Transverse colon (tissue), 4 donors: ENCODE data around the gene ZBTB8B. TPM values are rescaled to one million over a fixed set of nuclear protein-coding genes. Genes with fewer than 3 reads are reported as not detected.
"Not testable (repeated sequence)": the region's sequence is repeated elsewhere in the genome, so short reads cannot be mapped to it uniquely, and the experiment has no call there.

Experiments used
- DNase-seq: peaks from one replicate; pipeline ENCODE4 v3.0.0-alpha.2; 2019
- H3K27ac ChIP-seq, 4 donors: fragments of 200-600 bp; sonication (generic); 2 replicates each; pipeline ENCODE4 v1.5.1; 2016 to 2018; ENCODE audit warnings: inconsistent platforms in 4 of 4
- H3K27me3 ChIP-seq: fragments of 200-600 bp; sonication (generic); 2 replicates; pipeline ENCODE4 v1.5.1; 2017; ENCODE audit warnings: inconsistent platforms
- H3K36me3 ChIP-seq, 4 donors: fragments of 200-600 bp; sonication (generic); 2 replicates each; pipeline ENCODE4 v1.5.1; 2017 to 2019; ENCODE audit warnings: inconsistent platforms in 4 of 4
- H3K4me1 ChIP-seq, 4 donors: fragments of 200-600 bp; sonication (generic); 2 replicates each; pipeline ENCODE4 v1.5.1; 2017 to 2020; ENCODE audit warnings: inconsistent platforms in 4 of 4
- H3K4me3 ChIP-seq, 4 donors: fragments of 200-600 bp; sonication (generic); 1 replicate in 1 of 4; 2 replicates in 3 of 4; pipeline versions ENCODE4 v1.5.1 to v1.6.1; 2017 to 2019; ENCODE audit warnings: inconsistent platforms in 4 of 4
- H3K9me3 ChIP-seq, 2 donors: fragments of 200-600 bp; sonication (generic); 2 replicates each; pipeline ENCODE4 v1.5.1; 2017 to 2019; ENCODE audit warnings: inconsistent platforms in 2 of 2
- EP300 ChIP-seq: sonication (generic); formaldehyde crosslinking; IDR thresholded peaks from one replicate; pipeline ENCODE4 v1.6.1; 2017; ENCODE audit warnings: antibody characterized with exemption, low read depth
- POLR2A ChIP-seq: fragments of 450-650 bp; IDR thresholded peaks from one replicate; pipeline ENCODE4 v1.6.1; 2016; ENCODE audit warnings: antibody characterized with exemption, mild to moderate bottlenecking, moderate library complexity
- POLR2AphosphoS5 ChIP-seq, 3 donors: sonication (generic); formaldehyde crosslinking; IDR thresholded peaks; one replicate each; pipeline ENCODE4 v1.6.1; 2016; ENCODE audit warnings: antibody characterized with exemption in 3 of 3
- WGBS, 2 donors: methylation state at CpG; one replicate each; pipeline ENCODE4 v1.1.5; 2018; ENCODE audit warnings: low coverage in 1 of 2; 5-methylcytosine and 5-hydroxymethylcytosine counted together
- in situ Hi-C, 4 donors: fragments of 200-750 bp; cut with MboI; loops; one replicate each; pipeline versions ENCODE4 v1.15.0 to v1.15.1; 2017; ENCODE audit warnings: low sequenced_read_pairs in 3 of 4, low pct_ligation_motif_present in 1 of 4, low pct_unique_long_range_greater_than_20kb in 1 of 4
- intact Hi-C: fragments of 100-400 bp; cut with DNase I; formaldehyde crosslinking; loops from one replicate; pipeline ENCODE4 v1.15.1; 2023; ENCODE audit warnings: low total_unique reads
- total RNA-seq, 4 donors: library from RNA; depleted of rRNA; stranded (reverse); fragments of >200 nt; gene quantifications; one replicate each; pipeline ENCODE4 v1.1.0, GENCODE V29; 2016
- TF ChIP-seq, protein P1 (sequence below), 5 experiments: fragments of 200-600 bp in 3 of 5; fragments of 450-650 bp in 2 of 5; sonication (generic) in 3 of 5; IDR thresholded peaks; 1 replicate in 2 of 5; 2 replicates in 3 of 5; pipeline ENCODE4 v1.5.1; 2016 to 2017; ENCODE audit warnings: antibody characterized with exemption in 5 of 5, inconsistent platforms in 3 of 5, mild to moderate bottlenecking in 2 of 5, moderate library complexity in 1 of 5

ZBTB8B gene
- total RNA-seq, 4 donors from 2014 or later, result under 0.01 TPM; not detected in 3

DNA sequence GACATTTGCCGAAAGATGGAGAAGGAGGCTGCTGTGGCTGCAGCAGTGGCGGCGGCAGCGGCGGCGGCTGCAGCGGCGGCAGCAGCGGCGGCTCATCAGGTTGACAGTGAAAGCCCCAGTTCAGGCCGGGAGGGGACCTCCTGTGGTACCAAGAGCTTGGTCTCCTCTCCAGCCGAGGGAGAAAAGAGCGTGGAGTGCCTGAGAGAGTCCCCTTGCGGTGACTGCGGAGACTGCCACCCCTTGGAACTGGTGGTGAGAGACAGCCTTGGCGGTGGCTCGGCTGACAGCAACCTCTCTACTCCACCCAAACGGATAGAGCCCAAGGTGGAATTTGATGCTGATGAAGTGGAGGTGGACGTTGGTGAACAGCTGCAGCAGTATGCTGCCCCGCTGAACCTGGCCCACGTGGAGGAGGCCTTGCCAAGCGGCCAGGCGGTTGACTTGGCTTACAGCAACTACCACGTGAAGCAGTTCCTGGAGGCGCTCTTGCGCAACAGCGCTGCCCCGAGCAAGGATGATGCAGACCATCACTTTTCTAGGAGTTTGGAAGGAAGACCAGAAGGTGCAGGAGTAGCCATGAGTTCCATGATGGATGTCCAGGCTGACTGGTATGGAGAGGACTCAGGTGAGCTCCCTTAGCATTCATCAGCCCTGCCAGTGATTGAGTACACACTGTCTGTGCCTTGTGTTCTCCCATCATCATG lies 6.3 kb downstream of the ZBTB8B start:
- in situ Hi-C loops, result no loop called here
- peaks cover 44% of the 10 kb centered on the region for H3K27me3 ChIP-seq

GRCh38 chr1:32471695-32472362 lies 7.0 kb downstream of the ZBTB8B start:
- Histone ChIP-seq H3K9me3 (no peaks in the 10 kb centered on the region), H3K4me1 (no peaks in the 10 kb centered on the region), H3K36me3 (no peaks in the 10 kb centered on the region), H3K4me3 (no peak overlapping the region), H3K27ac (no peak overlapping the region), H3K27me3 (peaks cover 37% of the 10 kb centered on the region)
- no peak for TF ChIP-seq POLR2A
- TF ChIP-seq, protein P1, sequence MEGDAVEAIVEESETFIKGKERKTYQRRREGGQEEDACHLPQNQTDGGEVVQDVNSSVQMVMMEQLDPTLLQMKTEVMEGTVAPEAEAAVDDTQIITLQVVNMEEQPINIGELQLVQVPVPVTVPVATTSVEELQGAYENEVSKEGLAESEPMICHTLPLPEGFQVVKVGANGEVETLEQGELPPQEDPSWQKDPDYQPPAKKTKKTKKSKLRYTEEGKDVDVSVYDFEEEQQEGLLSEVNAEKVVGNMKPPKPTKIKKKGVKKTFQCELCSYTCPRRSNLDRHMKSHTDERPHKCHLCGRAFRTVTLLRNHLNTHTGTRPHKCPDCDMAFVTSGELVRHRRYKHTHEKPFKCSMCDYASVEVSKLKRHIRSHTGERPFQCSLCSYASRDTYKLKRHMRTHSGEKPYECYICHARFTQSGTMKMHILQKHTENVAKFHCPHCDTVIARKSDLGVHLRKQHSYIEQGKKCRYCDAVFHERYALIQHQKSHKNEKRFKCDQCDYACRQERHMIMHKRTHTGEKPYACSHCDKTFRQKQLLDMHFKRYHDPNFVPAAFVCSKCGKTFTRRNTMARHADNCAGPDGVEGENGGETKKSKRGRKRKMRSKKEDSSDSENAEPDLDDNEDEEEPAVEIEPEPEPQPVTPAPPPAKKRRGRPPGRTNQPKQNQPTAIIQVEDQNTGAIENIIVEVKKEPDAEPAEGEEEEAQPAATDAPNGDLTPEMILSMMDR (IDR thresholded peaks at IDR 0.05), result no peak
- TF ChIP-seq EP300, result no peak
- TF ChIP-seq POLR2AphosphoS5 (IDR thresholded peaks at IDR 0.05), result no peak
- DNase-seq, result no peak
- 79 to 83% methylated on average over 3 of the region's 3 CpGs for whole genome bisulfite sequencing, 2 donors
- intact Hi-C loops (no loop called here), in situ Hi-C loops (no loop called here)

More for the DNA sequence above, 6.3 kb downstream of the ZBTB8B start:
- Histone ChIP-seq H3K27ac (no peak overlapping the region), H3K4me3 (no peak overlapping the region), H3K36me3 (no peaks in the 10 kb centered on the region), H3K9me3 (no peaks in the 10 kb centered on the region), H3K4me1 (no peaks in the 10 kb centered on the region)
- TF ChIP-seq, protein P1 (IDR thresholded peaks at IDR 0.05), result no peak
- TF ChIP-seq POLR2AphosphoS5 (IDR thresholded peaks at IDR 0.05) (no peak), POLR2A (no peak), EP300 (no peak)
- intact Hi-C loops, result no loop called here
- no peak for DNase-seq
- WGBS, 2 donors, result 66 to 84% methylated on average over 21 to 28 of the region's 28 CpGs

DNA sequence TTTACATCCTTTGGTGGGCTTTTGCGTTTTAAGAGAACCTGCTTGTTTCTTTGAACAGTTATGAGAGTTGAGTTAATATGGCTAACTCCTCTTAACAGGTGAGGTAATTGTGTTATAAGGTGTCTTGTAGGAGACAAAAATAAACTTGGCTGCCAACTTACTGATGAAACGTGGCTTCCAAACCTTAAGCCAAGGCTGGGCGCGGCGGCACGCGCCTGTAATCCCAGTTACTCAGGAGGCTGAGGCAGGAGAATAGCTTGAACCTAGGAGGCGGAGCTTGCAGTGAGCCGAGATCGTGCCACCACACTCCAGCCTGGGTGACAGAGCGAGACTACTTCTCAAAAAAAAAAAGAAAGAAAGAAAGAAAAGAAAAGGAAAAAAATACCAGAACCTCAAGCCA lies 8.1 kb downstream of the ZBTB8B start:
- H3K4me1 ChIP-seq, H3K36me3 ChIP-seq, H3K4me3 ChIP-seq, DNase-seq, H3K9me3 ChIP-seq, H3K27ac ChIP-seq, in situ Hi-C loops, intact Hi-C loops: not testable (repeated sequence)
- WGBS, 2 donors, result 55 to 81% methylated on average over 5 to 11 of the region's 11 CpGs
- peaks cover 26% of the 10 kb centered on the region for H3K27me3 ChIP-seq

- in situ Hi-C loops (no loop called here), intact Hi-C loops (no loop called here)
- Histone ChIP-seq H3K36me3 (no peaks in the 10 kb centered on the region), H3K27ac (no peak overlapping the region), H3K9me3 (no peaks in the 10 kb centered on the region), H3K4me1 (no peaks in the 10 kb centered on the region), H3K4me3 (no peak overlapping the region), H3K27me3 (peaks cover 16% of the 10 kb centered on the region)
- 58% methylated on average over 4 of the region's 4 CpGs; no CpG with 5 or more reads in 1 of the 2 donors for WGBS, 2 donors
- TF ChIP-seq, protein P1 (IDR thresholded peaks at IDR 0.05), result no peak
- TF ChIP-seq EP300 (no peak), POLR2AphosphoS5 (IDR thresholded peaks at IDR 0.05) (no peak), POLR2A (no peak)
- no peak for DNase-seq
Measured at GRCh38 chr1:32474954-32475353, 10.1 kb downstream of the ZBTB8B start.
